GM23248 (cell line): ENCODE measurements around the gene RAB11FIP5. TPM values are rescaled to one million over a fixed set of nuclear protein-coding genes. Genes with fewer than 3 reads are reported as not detected.
A peak's percentile ranks its signal among the peaks of the same experiment; 100 is the strongest.

Experiments
- DNase-seq: peaks from one replicate; pipeline ENCODE4 v3.0.0-alpha.2; 2015
- H2AFZ ChIP-seq: fragments of 200-600 bp; sonication (generic); 2 replicates; pipeline ENCODE4 v1.6.1; 2016; ENCODE audit warnings: antibody characterized with exemption
- H3F3A ChIP-seq: fragments of 200-600 bp; sonication (generic); 2 replicates; pipeline ENCODE4 v1.6.1; 2016; ENCODE audit warnings: mild to moderate bottlenecking, antibody characterized with exemption, mixed run types; ENCODE audit not compliant: insufficient read depth
- H3K27ac ChIP-seq: fragments of 200-600 bp; sonication (generic); 2 replicates; pipeline ENCODE4 v1.5.1; 2016; ENCODE audit warnings: mild to moderate bottlenecking
- H3K27me3 ChIP-seq: fragments of 200-600 bp; sonication (generic); replicated peaks from 2 replicates; pipeline ENCODE4 v1.6.1; 2016; ENCODE audit warnings: mild to moderate bottlenecking; ENCODE audit not compliant: insufficient read depth
- H3K36me3 ChIP-seq: fragments of 200-600 bp; sonication (generic); 2 replicates; pipeline ENCODE4 v1.6.1; 2016; ENCODE audit warnings: low read depth, mild to moderate bottlenecking
- H3K4me1 ChIP-seq: fragments of 200-600 bp; sonication (generic); 2 replicates; pipeline ENCODE4 v1.6.1; 2016; ENCODE audit warnings: mild to moderate bottlenecking; ENCODE audit not compliant: insufficient read depth
- H3K4me2 ChIP-seq: fragments of 200-600 bp; sonication (generic); one replicate; pipeline ENCODE4 v1.6.1; 2016; ENCODE audit warnings: mild to moderate bottlenecking; ENCODE audit not compliant: unreplicated experiment
- H3K4me3 ChIP-seq: fragments of 200-600 bp; sonication (generic); 2 replicates; pipeline ENCODE4 v1.5.1; 2016; ENCODE audit warnings: mild to moderate bottlenecking
- H3K79me2 ChIP-seq: fragments of 200-600 bp; sonication (generic); 2 replicates; pipeline ENCODE4 v1.6.1; 2016; ENCODE audit warnings: mild to moderate bottlenecking; ENCODE audit not compliant: insufficient read depth
- H3K9ac ChIP-seq: fragments of 200-600 bp; sonication (generic); 2 replicates; pipeline ENCODE4 v1.6.1; 2016; ENCODE audit warnings: mild to moderate bottlenecking
- H3K9me2 ChIP-seq: fragments of 200-600 bp; sonication (generic); 2 replicates; pipeline ENCODE4 v1.6.1; 2016; ENCODE audit warnings: mixed run types, mild to moderate bottlenecking, moderate library complexity; ENCODE audit not compliant: insufficient read depth
- H3K9me3 ChIP-seq: fragments of 200-600 bp; sonication (generic); one replicate; pipeline ENCODE4 v1.6.1; 2017; ENCODE audit warnings: low read depth
- H4K20me1 ChIP-seq: fragments of 200-600 bp; sonication (generic); 2 replicates; pipeline ENCODE4 v1.6.0; 2016; ENCODE audit not compliant: insufficient read depth
- EZH2 ChIP-seq: fragments of 200-600 bp; sonication (generic); IDR thresholded peaks from 2 replicates; pipeline ENCODE4 v1.6.1; 2018; ENCODE audit warnings: antibody characterized with exemption, mild to moderate bottlenecking; ENCODE audit not compliant: insufficient read depth, poor library complexity, severe bottlenecking
- EZH2phosphoT487 ChIP-seq: fragments of 200-600 bp; sonication (generic); IDR thresholded peaks from 2 replicates; pipeline ENCODE4 v1.6.1; 2018; ENCODE audit warnings: antibody characterized with exemption, moderate library complexity, mild to moderate bottlenecking, low read depth; ENCODE audit not compliant: insufficient read depth
- WGBS, 2 experiments: methylation state at CpG; one replicate each; pipeline ENCODE4 v1.1.6; 2015 to 2017; ENCODE audit warnings: low lambda C conversion rate in 2 of 2, low coverage in 1 of 2; ENCODE audit errors: missing lambda C conversion rate in 2 of 2; 5-methylcytosine and 5-hydroxymethylcytosine counted together
- in situ Hi-C: fragments of 300-500 bp; cut with MboI; formaldehyde crosslinking; loops from 2 replicates; pipeline ENCODE4 v1.15.0; 2020
- polyA plus RNA-seq: library from polyadenylated mRNA; unstranded; fragments of >200 nt; fragmentation: Nextera tagmentation; extraction: Ambion mirVana; gene quantifications from 2 replicates; pipeline ENCODE4 v1.2.1, GENCODE V29; 2016
- total RNA-seq: library from RNA; depleted of rRNA; stranded (reverse); fragments of >200 nt; shearing (Covaris generic); gene quantifications from 2 replicates; pipeline ENCODE4 v1.2.3, GENCODE V29; 2014

RAB11FIP5 gene
- total and polyA plus RNA-seq, 2 experiments from 2014 or later, result 34.4 to 71.9 TPM

DNA sequence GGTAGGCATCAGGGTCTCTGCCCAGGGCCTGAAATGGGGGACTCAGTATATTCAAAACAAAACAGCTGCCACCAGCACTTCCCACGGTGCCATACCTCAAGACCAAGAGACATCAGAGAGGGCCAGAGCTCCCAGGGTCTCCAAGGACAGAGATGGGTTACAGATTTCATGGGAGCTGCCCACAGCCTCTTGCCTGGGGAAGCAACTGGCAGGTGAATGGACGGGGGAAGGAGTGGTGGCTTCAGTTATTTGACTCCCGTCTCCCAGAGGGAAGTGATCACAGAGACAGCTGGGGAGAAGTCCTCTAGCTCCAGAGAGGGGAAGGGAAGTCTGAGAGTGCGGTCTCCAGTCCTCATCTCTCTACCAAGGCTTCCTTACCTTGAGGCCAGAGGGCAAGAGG is 25.4 kb downstream of the RAB11FIP5 start:
- 67 to 69% methylated on average over 4 of the region's 4 CpGs for WGBS, 2 experiments

DNA sequence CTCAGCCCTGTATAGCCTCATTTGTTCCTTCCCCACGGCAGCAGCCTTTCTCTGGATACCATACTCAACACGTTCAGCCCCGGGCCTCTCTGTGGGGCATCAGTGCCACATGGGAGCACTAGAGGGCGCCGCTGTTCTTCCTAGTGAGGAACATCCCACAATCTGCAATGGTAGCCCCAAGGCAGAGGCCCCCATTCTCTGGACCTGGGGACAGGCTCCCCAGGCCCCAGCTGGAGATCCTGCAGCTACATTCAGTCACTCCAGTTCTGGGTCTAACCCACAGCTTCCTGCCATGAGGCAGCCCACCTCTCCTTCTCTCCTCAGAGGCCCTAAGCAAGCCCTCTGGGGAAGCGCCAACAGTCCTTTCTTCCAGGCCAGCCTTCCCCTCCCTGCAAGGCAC is 27.1 kb downstream of the RAB11FIP5 start:
- DNase-seq, result peak; percentile 87
- no peak overlapping the region for H3K4me2 ChIP-seq
- peaks cover 13% of the 10 kb centered on the region; the same call in 1 of the 2 replicates for H3K36me3 ChIP-seq
- no peak overlapping the region for H2AFZ ChIP-seq
- peaks cover 94% of the 10 kb centered on the region for H3K79me2 ChIP-seq
- H3K4me3 ChIP-seq, result no peak overlapping the region
- no peak overlapping the region; the same call in 1 of the 2 replicates for H3K9ac ChIP-seq
- H3K9me3 ChIP-seq, result no peaks in the 10 kb centered on the region
- H3K27me3 ChIP-seq, result no peaks in the 10 kb centered on the region
- in situ Hi-C loops, result no loop called here
- no peak for TF ChIP-seq EZH2
- no peak for TF ChIP-seq EZH2phosphoT487
- peaks cover 14% of the 10 kb centered on the region for H4K20me1 ChIP-seq
- 18% methylated on average over 6 of the region's 6 CpGs for WGBS, 2 experiments
- H3F3A ChIP-seq, result peaks cover 16% of the 10 kb centered on the region
- no peaks in the 10 kb centered on the region for H3K9me2 ChIP-seq
- H3K27ac ChIP-seq, result no peak overlapping the region
- H3K4me1 ChIP-seq, result peaks cover 20% of the 10 kb centered on the region

More for the DNA sequence above, 25.4 kb downstream of the RAB11FIP5 start:
- Histone ChIP-seq H3K9me2 (no peaks in the 10 kb centered on the region), H3K4me2 (no peak overlapping the region), H3K9me3 (no peaks in the 10 kb centered on the region), H3K9ac (peak overlapping the region; percentile 73; the same call in 1 of the 2 replicates), H2AFZ (no peak overlapping the region), H3K36me3 (peaks cover 13% of the 10 kb centered on the region; the same call in 1 of the 2 replicates), H3K27me3 (no peaks in the 10 kb centered on the region), H3F3A (peaks cover 23% of the 10 kb centered on the region), H4K20me1 (peaks cover 15% of the 10 kb centered on the region; the same call in 1 of the 2 replicates), H3K27ac (no peak overlapping the region), H3K4me1 (peaks cover 30% of the 10 kb centered on the region), H3K4me3 (no peak overlapping the region), H3K79me2 (peaks cover 95% of the 10 kb centered on the region)
- DNase-seq, result no peak
- TF ChIP-seq EZH2phosphoT487 (no peak), EZH2 (no peak)
- in situ Hi-C loops, result no loop called here

DNA sequence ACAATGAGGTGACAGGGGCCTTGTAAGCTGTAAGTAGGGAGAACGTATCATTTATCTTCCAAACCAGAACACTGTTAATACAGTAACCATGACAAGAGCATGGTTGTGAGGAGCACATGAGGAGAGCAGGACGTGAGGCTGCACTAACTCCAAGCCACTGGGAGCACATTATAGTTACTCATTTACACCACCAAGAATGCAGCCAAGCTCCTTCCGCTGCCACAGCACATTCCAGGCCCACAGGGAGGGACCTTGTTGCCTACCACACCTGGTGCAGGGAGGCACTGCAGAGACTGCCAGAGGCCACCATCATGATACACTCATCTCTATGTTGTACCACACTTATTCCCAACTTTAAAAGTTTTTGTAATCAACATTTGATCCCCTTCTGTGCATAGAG is 27.8 kb downstream of the RAB11FIP5 start:
- TF ChIP-seq EZH2, result no peak
- no peak for TF ChIP-seq EZH2phosphoT487
- peaks cover 13% of the 10 kb centered on the region; the same call in 1 of the 2 replicates for H3K36me3 ChIP-seq
- no peak overlapping the region for H2AFZ ChIP-seq
- no peak overlapping the region for H3K4me3 ChIP-seq
- H3K9me3 ChIP-seq, result no peaks in the 10 kb centered on the region
- no peaks in the 10 kb centered on the region for H3K9me2 ChIP-seq
- in situ Hi-C loops, result loop anchor here (5.0 kb wide), 1 partner anchor 72 kb away; no protein-coding TSS in a partner anchor
- peaks cover 13% of the 10 kb centered on the region for H3K4me1 ChIP-seq
- H4K20me1 ChIP-seq, result peaks cover 7% of the 10 kb centered on the region
- peaks cover 94% of the 10 kb centered on the region for H3K79me2 ChIP-seq
- peaks cover 9% of the 10 kb centered on the region for H3F3A ChIP-seq
- no peak for DNase-seq
- no peaks in the 10 kb centered on the region for H3K27me3 ChIP-seq
- no peak overlapping the region for H3K4me2 ChIP-seq
- H3K27ac ChIP-seq, result no peak overlapping the region
- 89 to 93% methylated on average over 3 of the region's 3 CpGs for WGBS, 2 experiments
- H3K9ac ChIP-seq, result no peak overlapping the region

DNA sequence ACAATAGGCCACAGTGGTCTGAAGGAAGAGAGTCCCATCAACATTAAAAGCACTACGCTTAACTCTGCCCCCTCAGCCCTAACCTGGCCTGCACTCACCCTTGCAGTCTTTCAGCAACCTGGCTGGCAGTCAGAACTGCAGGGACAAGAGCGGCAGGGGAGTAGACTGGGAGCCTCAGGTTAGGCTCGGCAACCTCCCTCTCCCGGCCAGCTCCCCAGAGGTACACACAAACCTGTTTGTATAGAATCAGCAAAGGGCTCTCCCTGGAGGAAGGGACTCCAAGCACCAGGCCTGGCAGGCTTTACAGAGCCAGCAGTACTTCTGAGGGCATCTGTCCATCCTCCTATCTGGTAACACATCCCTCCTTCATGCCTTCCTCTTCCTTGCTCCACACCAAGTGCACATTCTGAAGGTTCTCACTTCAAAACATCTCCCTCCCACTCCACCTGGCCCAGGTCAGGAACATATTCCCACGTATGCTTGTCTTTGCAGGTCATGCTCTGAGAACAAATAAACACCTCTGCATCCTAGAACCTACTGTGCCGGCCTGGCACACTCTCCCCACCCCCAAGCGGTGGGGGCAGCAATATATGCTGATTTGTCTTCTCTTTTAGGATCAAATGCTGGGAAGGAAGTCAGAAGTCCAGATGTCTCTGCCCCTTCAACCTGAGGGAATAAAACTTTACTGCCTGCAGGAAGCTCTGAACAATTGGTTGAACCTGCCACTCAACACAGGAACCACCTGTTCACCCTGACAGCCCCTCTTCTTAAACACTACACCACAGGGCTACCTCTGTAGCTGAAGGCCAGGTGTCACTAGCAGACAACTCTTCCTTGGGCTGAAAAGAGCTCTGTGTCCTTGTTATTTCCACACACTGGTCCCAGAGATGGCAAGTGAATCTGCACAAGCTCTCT is 28.6 kb downstream of the RAB11FIP5 start:
- Histone ChIP-seq H3K9me2 (no peaks in the 10 kb centered on the region), H3K27ac (no peak overlapping the region), H4K20me1 (peaks cover 6% of the 10 kb centered on the region), H3K4me1 (peaks cover 7% of the 10 kb centered on the region), H3K27me3 (no peaks in the 10 kb centered on the region), H3K9me3 (no peaks in the 10 kb centered on the region), H3K79me2 (peaks cover 99% of the 10 kb centered on the region), H3K36me3 (peaks cover 13% of the 10 kb centered on the region; the same call in 1 of the 2 replicates), H2AFZ (no peak overlapping the region), H3K4me2 (no peak overlapping the region), H3F3A (peaks cover 4% of the 10 kb centered on the region), H3K4me3 (no peak overlapping the region), H3K9ac (no peak overlapping the region)
- WGBS, 2 experiments, result 77 to 80% methylated on average over 7 of the region's 7 CpGs
- no peak for DNase-seq
- in situ Hi-C loops, result loop anchor here (5.0 kb wide), 1 partner anchor 73 kb away; no protein-coding TSS in a partner anchor
- TF ChIP-seq EZH2 (no peak), EZH2phosphoT487 (no peak)
